Measurements from ENCODE around the gene SFI1. TPM values are rescaled to one million over a fixed set of nuclear protein-coding genes. Genes with fewer than 3 reads are reported as not detected.
A peak's percentile ranks its signal among the peaks of the same experiment; 100 is the strongest.

SFI1 gene
- total and polyA plus RNA-seq, 2 of the 8 experiments (the other 6 are each of a cell fraction or from before 2014, with no cell fraction given), result 10.4 to 30.1 TPM

DNA sequence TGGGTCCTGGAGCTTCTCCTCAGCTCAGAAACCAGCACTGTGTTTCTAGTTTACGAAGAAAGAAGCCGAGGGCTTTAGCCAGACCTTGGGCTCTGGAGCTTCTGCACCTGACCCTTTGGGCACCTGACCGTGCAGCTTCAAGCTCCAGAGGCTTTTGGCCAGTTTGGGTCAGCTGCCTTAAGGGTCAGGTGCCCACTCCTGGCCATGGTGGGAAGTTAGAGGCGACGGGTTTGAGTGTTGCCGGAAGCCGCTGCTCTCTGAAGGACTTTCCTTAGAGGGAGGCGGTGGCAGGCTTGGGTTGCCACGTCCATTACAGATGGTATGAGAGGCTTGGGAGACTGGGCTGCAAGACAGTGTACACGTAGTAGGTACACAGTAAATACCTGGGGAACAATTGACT, 113.4 kb downstream of the SFI1 start:
- FAIRE-seq, result no peak
- Histone ChIP-seq H2BK20ac (ENCODE audit: low read length) (no peak overlapping the region), H3K27me3 (replicated peaks in 1 of 4; ENCODE audit: control insufficient read depth in 3 of 4, extremely low read depth in 1 of 4, insufficient read depth in 3 of 4, low read length in 3 of 4) (no peaks in the 10 kb centered on the region), H3K23ac (ENCODE audit: insufficient read length) (no peak overlapping the region), H3K4me2 (ENCODE audit: insufficient read depth in 1 of 2, low read depth in 2 of 2, low read length in 2 of 2) (no peak overlapping the region), H4K8ac (ENCODE audit: extremely low read depth, insufficient read depth, low read length) (peak overlapping the region; percentile 87; the same call in 1 of the 2 replicates), H3K4me3 (ENCODE audit: extremely low read depth in 1 of 4, insufficient read depth in 2 of 4, low read depth in 3 of 4, low read length in 4 of 4) (no peak overlapping the region), H3K27ac (ENCODE audit: low read depth, low read length) (no peak overlapping the region), H3K79me1 (ENCODE audit: low read depth, low read length) (no peaks in the 10 kb centered on the region), H3K9ac (replicated peaks in 1 of 4; ENCODE audit: extremely low read depth in 1 of 4, low read depth in 3 of 4, low read length in 3 of 4) (no peak overlapping the region), H3K79me2 (ENCODE audit: control insufficient read depth in 1 of 2, insufficient read depth in 2 of 2, low read length in 2 of 2) (no peaks in the 10 kb centered on the region), H3K56ac (replicated peaks; ENCODE audit: insufficient read length, low read depth, low read length) (no peak overlapping the region), H3K23me2 (ENCODE audit: low read depth, low read length) (no peaks in the 10 kb centered on the region), H4K91ac (replicated peaks; ENCODE audit: insufficient read length, low read length) (no peak overlapping the region), H2BK15ac (ENCODE audit: low read length) (no peak overlapping the region), H2BK12ac (ENCODE audit: low read depth, low read length) (no peak overlapping the region), H3K9me3 (ENCODE audit: insufficient read depth in 2 of 2, low read depth in 1 of 2, low read length in 1 of 2) (no peaks in the 10 kb centered on the region), H3K36me3 (ENCODE audit: control insufficient read depth in 2 of 4, insufficient read depth in 4 of 4, low read length in 3 of 4) (no peaks in the 10 kb centered on the region), H2BK120ac (replicated peaks; ENCODE audit: low read depth, low read length) (no peak overlapping the region), H4K5ac (ENCODE audit: insufficient read length, low read depth, low read length) (no peak overlapping the region), H3K18ac (ENCODE audit: extremely low read depth, low read length) (no peak overlapping the region), H4K20me1 (replicated peaks in 1 of 2; ENCODE audit: control insufficient read depth in 1 of 2, insufficient read depth in 2 of 2, low read length in 2 of 2) (peaks cover 0 to 2% of the 10 kb centered on the region in 2 experiments), H3K4ac (replicated peaks; ENCODE audit: insufficient read length, low read depth, low read length) (no peak overlapping the region), H2AK5ac (ENCODE audit: low read depth, low read length) (no peak overlapping the region), H2AFZ (ENCODE audit: low read length) (no peak overlapping the region), H3K4me1 (replicated peaks in 1 of 4; ENCODE audit: control insufficient read depth in 3 of 4, insufficient read depth in 4 of 4, low read length in 3 of 4) (no peaks in the 10 kb centered on the region; a peak in 1 of 7 replicates), H2BK5ac (ENCODE audit: low read depth, low read length) (no peak overlapping the region), H3K14ac (ENCODE audit: insufficient read length) (no peak overlapping the region)
- ChIA-PET POLR2A (ENCODE audit: partially characterized antibody) (interaction anchor here (1.4 to 1.6 kb wide), 2 partner anchors 11 to 15 kb away, joined by 3 to 5 read pairs; no protein-coding TSS in a partner anchor), CTCF (ENCODE audit: partially characterized antibody) (interaction anchor here (1.5 to 4.0 kb wide), 2 partner anchors 25 to 53 kb away, joined by 5 to 19 read pairs; no protein-coding TSS in a partner anchor)
- DNase-seq (ENCODE audit: low read depth in 1 of 2, low spot score in 2 of 2), result no peak
- 92% methylated on average over 10 of the region's 10 CpGs; no CpG with 5 or more reads in 1 of the 2 experiments for WGBS, 2 experiments (ENCODE audit: extremely low coverage in 1 of 2, insufficient coverage in 1 of 2, insufficient read length in 1 of 2, insufficient replicate concordance in 2 of 2, low coverage in 1 of 2, low lambda C conversion rate in 2 of 2, missing lambda C conversion rate in 1 of 2)
- TF ChIP-seq RNF2 (IDR thresholded peaks at IDR 0.05; ENCODE audit: borderline replicate concordance, low read depth, low read length, missing control alignments, poor library complexity, severe bottlenecking) (no peak), SIX5 (IDR thresholded peaks at IDR 0.05; ENCODE audit: low read depth, low read length) (no peak), YY1 (IDR thresholded peaks at IDR 0.05; ENCODE audit: low read depth, low read length) (no peak), ZNF274 (IDR thresholded peaks at IDR 0.05; ENCODE audit: borderline replicate concordance, extremely low read depth, low read length) (no peak), GABPA (IDR thresholded peaks at IDR 0.05; ENCODE audit: borderline replicate concordance, insufficient read depth, low read length) (no peak), EZH2 (IDR thresholded peaks at IDR 0.05; ENCODE audit: low read depth, low read length, severe bottlenecking) (no peak), TEAD4 (IDR thresholded peaks at IDR 0.05; ENCODE audit: low read depth, low read length) (no peak), CBX5 (IDR thresholded peaks at IDR 0.05; ENCODE audit: low read depth, low read length) (no peak), JUND (IDR thresholded peaks at IDR 0.05; ENCODE audit: low read length) (no peak), KDM1A (IDR thresholded peaks at IDR 0.05; ENCODE audit: borderline replicate concordance, low read length) (no peak), SP1 (IDR thresholded peaks at IDR 0.05; ENCODE audit: low read depth, low read length) (no peak), RBBP5 (IDR thresholded peaks at IDR 0.05; ENCODE audit: borderline replicate concordance, low read depth, low read length) (no peak)
